ENCODE measurements around the gene TUBB3. TPM values are rescaled to one million over a fixed set of nuclear protein-coding genes. Genes with fewer than 3 reads are reported as not detected.

Gene TUBB3
- total and polyA plus RNA-seq, 12 donors: 0.53 to 10.6 (median 0.96) TPM

DNA sequence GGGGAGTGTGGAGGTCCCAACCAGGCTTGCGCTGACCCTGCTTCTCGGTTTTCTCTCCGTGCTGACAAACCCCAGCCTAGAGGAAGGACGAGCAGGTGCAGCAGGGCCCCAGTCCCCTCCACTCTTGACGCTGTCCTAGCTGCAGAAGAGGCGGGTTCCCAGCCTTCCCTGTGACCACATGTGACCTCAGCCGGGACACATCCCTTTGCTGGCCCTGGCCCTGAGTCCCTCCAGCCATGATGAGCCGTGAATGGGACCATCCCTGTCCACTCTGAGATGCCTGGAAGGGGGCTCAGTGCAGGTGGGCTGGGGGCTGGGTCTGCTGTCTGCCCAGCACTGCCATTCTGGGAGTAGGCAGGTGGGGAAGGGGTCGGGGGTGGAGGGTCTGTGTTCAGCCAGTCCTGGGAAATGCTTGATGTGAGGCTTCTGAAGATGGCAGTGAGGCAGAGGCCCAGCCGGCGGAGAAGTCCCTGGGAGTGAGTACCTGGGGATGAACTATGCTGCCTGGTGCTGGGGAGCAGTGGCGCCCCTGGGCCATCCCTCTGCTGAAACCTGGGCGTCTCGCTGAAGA is 1.9 kb upstream of the TUBB3 start:
- Histone ChIP-seq H3K4me1 (peaks cover 15 to 84% (median 62%) of the 10 kb centered on the region in 9 donors), H3K4me3 (peak overlapping the region in 6 of 10 donors; percentile 69 to 80 (median 71)), H3K27ac (peak overlapping the region in 8 of 10 donors; percentile 70 to 95 (median 91)), H3K36me3 (no peaks in the 10 kb centered on the region), H3K9me3 (no peaks in the 10 kb centered on the region), H3K27me3 (peaks cover 0 to 77% (median 22%) of the 10 kb centered on the region in 7 donors)
- TF ChIP-seq, protein P1, sequence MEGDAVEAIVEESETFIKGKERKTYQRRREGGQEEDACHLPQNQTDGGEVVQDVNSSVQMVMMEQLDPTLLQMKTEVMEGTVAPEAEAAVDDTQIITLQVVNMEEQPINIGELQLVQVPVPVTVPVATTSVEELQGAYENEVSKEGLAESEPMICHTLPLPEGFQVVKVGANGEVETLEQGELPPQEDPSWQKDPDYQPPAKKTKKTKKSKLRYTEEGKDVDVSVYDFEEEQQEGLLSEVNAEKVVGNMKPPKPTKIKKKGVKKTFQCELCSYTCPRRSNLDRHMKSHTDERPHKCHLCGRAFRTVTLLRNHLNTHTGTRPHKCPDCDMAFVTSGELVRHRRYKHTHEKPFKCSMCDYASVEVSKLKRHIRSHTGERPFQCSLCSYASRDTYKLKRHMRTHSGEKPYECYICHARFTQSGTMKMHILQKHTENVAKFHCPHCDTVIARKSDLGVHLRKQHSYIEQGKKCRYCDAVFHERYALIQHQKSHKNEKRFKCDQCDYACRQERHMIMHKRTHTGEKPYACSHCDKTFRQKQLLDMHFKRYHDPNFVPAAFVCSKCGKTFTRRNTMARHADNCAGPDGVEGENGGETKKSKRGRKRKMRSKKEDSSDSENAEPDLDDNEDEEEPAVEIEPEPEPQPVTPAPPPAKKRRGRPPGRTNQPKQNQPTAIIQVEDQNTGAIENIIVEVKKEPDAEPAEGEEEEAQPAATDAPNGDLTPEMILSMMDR (IDR thresholded peaks at IDR 0.05): no peak
- DNase-seq (no peak), ATAC-seq (no peak)
- intact Hi-C loops (cut with DNase I): no loop called here
- 42 to 48% methylated on average over 14 of the region's 14 CpGs for WGBS, 2 donors

DNA sequence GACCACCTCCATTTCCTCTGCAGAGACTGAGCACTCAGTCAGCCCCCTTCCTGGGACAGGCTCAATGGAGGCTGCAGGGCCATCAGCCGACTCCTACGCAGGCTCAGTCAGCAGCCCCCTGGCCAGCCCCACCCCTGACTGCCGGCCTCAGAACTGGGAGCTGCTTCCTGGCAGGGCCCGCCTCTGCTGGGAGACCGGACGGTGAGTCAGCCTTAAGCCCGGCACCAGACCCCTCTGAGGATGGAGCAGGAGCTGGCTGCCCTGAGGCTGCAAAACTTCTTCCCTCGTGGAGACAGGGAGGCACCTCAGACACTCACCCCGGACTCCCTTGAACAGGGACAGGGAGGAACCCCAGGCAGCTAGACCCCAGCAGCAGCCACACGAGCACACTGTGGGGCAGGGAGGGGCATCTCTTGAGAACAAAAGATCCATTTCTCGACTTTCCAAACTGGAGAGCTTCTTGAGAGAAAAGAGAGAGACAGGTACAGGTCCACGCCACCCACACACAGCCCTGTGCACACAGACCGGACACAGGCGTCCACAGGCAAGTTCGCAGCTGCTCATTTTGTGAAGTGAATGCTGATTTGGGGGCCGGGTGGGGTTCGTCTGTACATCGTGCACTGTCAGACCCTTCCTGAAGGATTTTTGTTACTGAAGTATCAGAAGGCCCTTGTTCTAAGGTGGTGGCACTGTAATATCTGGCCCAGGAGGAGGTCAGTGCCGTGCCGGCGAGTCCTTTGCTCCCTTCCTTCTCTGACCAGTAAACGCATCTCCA is 1.3 kb upstream of the TUBB3 start:
- peaks cover 0 to 84% (median 22%) of the 10 kb centered on the region in 7 donors for H3K27me3 ChIP-seq
- TF ChIP-seq, protein P1 (IDR thresholded peaks at IDR 0.05): no peak
- H3K36me3 ChIP-seq: no peaks in the 10 kb centered on the region
- 8 to 9% methylated on average over 22 of the region's 22 CpGs for WGBS, 2 donors
- ATAC-seq (peak; percentile 48 to 84 (median 72)), DNase-seq (peak; percentile 81 to 82)
- peak overlapping the region; percentile 56 to 95 (median 87) for H3K27ac ChIP-seq
- H3K9me3 ChIP-seq: no peaks in the 10 kb centered on the region
- H3K4me3 ChIP-seq: peak overlapping the region; percentile 56 to 80 (median 69)
- intact Hi-C loops (cut with DNase I): no loop called here
- peaks cover 15 to 89% (median 68%) of the 10 kb centered on the region in 9 donors for H3K4me1 ChIP-seq

DNA sequence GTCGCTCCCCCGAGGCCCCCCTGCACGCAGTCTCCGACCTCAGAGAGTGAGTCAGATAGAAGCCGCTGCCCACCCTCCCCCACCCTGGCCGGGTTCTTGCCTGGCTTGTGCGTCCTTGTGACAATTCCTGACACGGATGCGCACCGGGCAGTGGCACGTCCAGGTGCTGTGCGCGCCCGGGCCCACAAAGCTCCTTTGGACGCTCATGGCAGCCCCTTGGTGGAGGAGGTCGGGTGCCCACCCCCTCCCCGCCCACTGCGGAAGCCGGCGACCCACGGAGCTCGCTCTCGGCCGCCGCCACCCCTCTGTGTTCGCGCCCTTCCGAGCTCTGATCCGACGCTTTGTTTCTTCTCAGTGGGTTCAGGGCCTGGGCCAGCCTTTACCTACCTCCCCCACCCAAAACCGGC is 662 bp upstream of the TUBB3 start:
- Histone ChIP-seq H3K4me3 (peak overlapping the region; percentile 56 to 80 (median 69)), H3K9me3 (no peaks in the 10 kb centered on the region), H3K4me1 (peaks cover 15 to 84% (median 64%) of the 10 kb centered on the region in 9 donors), H3K27ac (peak overlapping the region; percentile 56 to 95 (median 87)), H3K36me3 (no peaks in the 10 kb centered on the region), H3K27me3 (peaks cover 0 to 90% (median 22%) of the 10 kb centered on the region in 7 donors)
- ATAC-seq (peak; percentile 3 to 51 (median 40)), DNase-seq (peak; percentile 68 to 80)
- TF ChIP-seq, protein P1 (IDR thresholded peaks at IDR 0.05): no peak
- intact Hi-C loops (cut with DNase I): no loop called here
- 0 to 1% methylated on average over 31 of the region's 31 CpGs for WGBS, 2 donors

- intact Hi-C loops (cut with DNase I): no loop called here
- Histone ChIP-seq H3K27ac (peak overlapping the region in 6 of 10 donors; percentile 80 to 95 (median 90)), H3K27me3 (peaks cover 0 to 94% (median 22%) of the 10 kb centered on the region in 7 donors), H3K4me1 (peaks cover 9 to 71% (median 51%) of the 10 kb centered on the region in 9 donors), H3K9me3 (no peaks in the 10 kb centered on the region), H3K36me3 (no peaks in the 10 kb centered on the region), H3K4me3 (peak overlapping the region; percentile 25 to 80 (median 69))
- ATAC-seq (no peak), DNase-seq (no peak)
- 3% methylated on average over 41 of the region's 41 CpGs for WGBS, 2 donors
- TF ChIP-seq, protein P1 (IDR thresholded peaks at IDR 0.05): no peak
These were observed 626 bp downstream of the TUBB3 start for GRCh38 chr16:89923640-89924296.
